Trophoblast cell (in vitro differentiated cells and primary cell): ENCODE data around the gene GDNF.

Experiments
- DNase-seq, 2 donors: peaks; one replicate each; pipeline ENCODE4 v3.0.0-alpha.2; 2016
- H2AFZ ChIP-seq: 2 replicates; pipeline ENCODE4 v1.6.1; 2013; ENCODE audit warnings: low read length, moderate library complexity, mild to moderate bottlenecking; ENCODE audit not compliant: insufficient read depth, poor library complexity
- H2AK5ac ChIP-seq: 2 replicates; pipeline ENCODE4 v1.6.1; 2013; ENCODE audit warnings: mild to moderate bottlenecking, low read length
- H2BK120ac ChIP-seq: 2 replicates; pipeline ENCODE4 v1.6.1; 2013; ENCODE audit warnings: low read length, mild to moderate bottlenecking, moderate library complexity; ENCODE audit not compliant: insufficient read depth, poor library complexity
- H2BK12ac ChIP-seq: 2 replicates; pipeline ENCODE4 v1.6.1; 2013; ENCODE audit warnings: mild to moderate bottlenecking, low read length, moderate library complexity
- H2BK5ac ChIP-seq: 2 replicates; pipeline ENCODE4 v1.6.1; 2013; ENCODE audit warnings: low read length, low read depth, moderate library complexity, mild to moderate bottlenecking; ENCODE audit not compliant: poor library complexity
- H3K14ac ChIP-seq: 2 replicates; pipeline ENCODE4 v1.6.1; 2013; ENCODE audit warnings: mild to moderate bottlenecking, low read length
- H3K18ac ChIP-seq: 2 replicates; pipeline ENCODE4 v1.6.1; 2013; ENCODE audit warnings: mild to moderate bottlenecking, low read length
- H3K23ac ChIP-seq: 2 replicates; pipeline ENCODE4 v1.6.1; 2013; ENCODE audit warnings: low read length
- H3K27ac ChIP-seq: 2 replicates; pipeline ENCODE4 v1.5.1; 2013; ENCODE audit warnings: low read depth, mild to moderate bottlenecking, inconsistent platforms, low read length, moderate library complexity
- H3K27me3 ChIP-seq: 2 replicates; pipeline ENCODE4 v1.6.1; 2013; ENCODE audit warnings: inconsistent platforms, mild to moderate bottlenecking, low read length, moderate library complexity; ENCODE audit not compliant: insufficient read depth
- H3K36me3 ChIP-seq, 2 experiments: 1 replicate in 1 of 2; 2 replicates in 1 of 2; pipeline ENCODE4 v1.6.1; 2013; ENCODE audit warnings: low read length in 2 of 2, mild to moderate bottlenecking in 2 of 2, moderate library complexity in 1 of 2; ENCODE audit not compliant: insufficient read depth in 2 of 2, control insufficient read depth in 1 of 2
- H3K4ac ChIP-seq: 2 replicates; pipeline ENCODE4 v1.6.1; 2013; ENCODE audit warnings: low read depth, mild to moderate bottlenecking, low read length, moderate library complexity
- H3K4me1 ChIP-seq, 2 experiments: 1 replicate in 1 of 2; 2 replicates in 1 of 2; pipeline ENCODE4 v1.6.1; 2013; ENCODE audit warnings: low read length in 2 of 2, mild to moderate bottlenecking in 2 of 2, moderate library complexity in 1 of 2; ENCODE audit not compliant: insufficient read depth in 2 of 2, control insufficient read depth in 1 of 2
- H3K4me2 ChIP-seq: 2 replicates; pipeline ENCODE4 v1.6.1; 2013; ENCODE audit warnings: inconsistent platforms, mild to moderate bottlenecking, low read length, moderate library complexity
- H3K4me3 ChIP-seq: 2 replicates; pipeline ENCODE4 v1.5.1; 2013; ENCODE audit warnings: mild to moderate bottlenecking, low read depth, low read length, inconsistent platforms
- H3K79me1 ChIP-seq: one replicate; pipeline ENCODE4 v1.6.1; 2013; ENCODE audit warnings: low read length
- H3K79me2 ChIP-seq: 2 replicates; pipeline ENCODE4 v1.6.1; 2013; ENCODE audit warnings: low read length, mild to moderate bottlenecking; ENCODE audit not compliant: control insufficient read depth, insufficient read depth, poor library complexity
- H3K9ac ChIP-seq: 2 replicates; pipeline ENCODE4 v1.6.1; 2013; ENCODE audit warnings: mild to moderate bottlenecking, low read length
- H3K9me3 ChIP-seq: 2 replicates; pipeline ENCODE4 v1.6.1; 2013; ENCODE audit warnings: low read depth, mild to moderate bottlenecking, control low read depth, inconsistent platforms, low read length; ENCODE audit not compliant: insufficient read depth
- H4K12ac ChIP-seq: 2 replicates; pipeline ENCODE4 v1.6.1; 2013; ENCODE audit warnings: low read depth, mild to moderate bottlenecking, low read length, moderate library complexity
- H4K8ac ChIP-seq: 2 replicates; pipeline ENCODE4 v1.6.1; 2013; ENCODE audit warnings: low read depth, mild to moderate bottlenecking, low read length, moderate library complexity
- H4K91ac ChIP-seq: one replicate; pipeline ENCODE4 v1.6.1; 2013; ENCODE audit warnings: low read depth, mild to moderate bottlenecking, low read length, moderate library complexity
- WGBS: extraction: QIAGEN DNeasy Blood & Tissue Kit; methylation state at CpG from one replicate; pipeline ENCODE4 v1.1.7; 2013; ENCODE audit warnings: missing lambda C conversion rate; ENCODE audit not compliant: insufficient read length, insufficient coverage; ENCODE audit errors: extremely low coverage; 5-methylcytosine and 5-hydroxymethylcytosine counted together

The GDNF gene

GRCh38 chr5:37776826-37777225 is 63.0 kb downstream of the GDNF start:
- peaks cover 12 to 16% of the 10 kb centered on the region in 2 experiments for H3K4me1 ChIP-seq
- H3K23ac ChIP-seq, result no peak overlapping the region
- H3K9ac ChIP-seq, result no peak overlapping the region
- H2AK5ac ChIP-seq, result peak overlapping the region; percentile 71
- H3K27ac ChIP-seq, result peak overlapping the region; percentile 54
- H2BK12ac ChIP-seq, result peak overlapping the region; percentile 82
- peak overlapping the region; percentile 55 for H4K12ac ChIP-seq
- peak overlapping the region; percentile 22 for H3K18ac ChIP-seq
- H4K8ac ChIP-seq, result peak overlapping the region; percentile 52
- no peak overlapping the region for H3K4me2 ChIP-seq
- H2BK5ac ChIP-seq, result peak overlapping the region; percentile 70
- H3K14ac ChIP-seq, result peak overlapping the region; percentile 65
- H2BK120ac ChIP-seq, result peak overlapping the region; percentile 91
- H3K27me3 ChIP-seq, result no peaks in the 10 kb centered on the region
- H3K9me3 ChIP-seq, result peaks cover 2% of the 10 kb centered on the region
- peak overlapping the region; percentile 3 for H2AFZ ChIP-seq
- no peak overlapping the region for H3K4me3 ChIP-seq
- peak overlapping the region; percentile 82 for H4K91ac ChIP-seq
- H3K79me1 ChIP-seq, result peaks cover 24% of the 10 kb centered on the region
- no peaks in the 10 kb centered on the region for H3K36me3 ChIP-seq
- peak overlapping the region; percentile 29 for H3K4ac ChIP-seq
- no CpG with 5 or more reads among the region's 7 CpGs for WGBS
- H3K79me2 ChIP-seq, result peaks cover 2% of the 10 kb centered on the region
- DNase-seq, result peak; percentile 38 to 42

- H2BK5ac ChIP-seq, result no peak overlapping the region
- no peak overlapping the region for H3K23ac ChIP-seq
- peak overlapping the region; percentile 42 for H4K91ac ChIP-seq
- no peak overlapping the region for H3K4me3 ChIP-seq
- H2BK12ac ChIP-seq, result no peak overlapping the region
- H4K12ac ChIP-seq, result no peak overlapping the region
- no peak overlapping the region for H2BK120ac ChIP-seq
- H3K27ac ChIP-seq, result no peak overlapping the region
- peaks cover 17 to 22% of the 10 kb centered on the region in 2 experiments for H3K4me1 ChIP-seq
- WGBS, result no CpG with 5 or more reads among the region's 9 CpGs
- H3K79me2 ChIP-seq, result peaks cover 4% of the 10 kb centered on the region
- no peak overlapping the region for H4K8ac ChIP-seq
- H3K9ac ChIP-seq, result no peak overlapping the region
- no peaks in the 10 kb centered on the region for H3K36me3 ChIP-seq
- peaks cover 2% of the 10 kb centered on the region for H3K9me3 ChIP-seq
- H3K14ac ChIP-seq, result no peak overlapping the region
- H2AFZ ChIP-seq, result no peak overlapping the region
- H3K18ac ChIP-seq, result no peak overlapping the region
- H3K4ac ChIP-seq, result no peak overlapping the region
- peaks cover 31% of the 10 kb centered on the region for H3K79me1 ChIP-seq
- H3K27me3 ChIP-seq, result no peaks in the 10 kb centered on the region
- no peak overlapping the region for H3K4me2 ChIP-seq
- peak; percentile 63 to 86 for DNase-seq
- no peak overlapping the region for H2AK5ac ChIP-seq
Measured at GRCh38 chr5:37774912-37775483, 64.8 kb downstream of the GDNF start.

- peaks cover 20 to 27% of the 10 kb centered on the region in 2 experiments for H3K4me1 ChIP-seq
- H2BK12ac ChIP-seq, result peak overlapping the region; percentile 92
Measured at GRCh38 chr5:37773809-37774208, 66.0 kb downstream of the GDNF start.

GRCh38 chr5:37772255-37772654 is 67.6 kb downstream of the GDNF start:
- peak overlapping the region; percentile 97 for H2BK120ac ChIP-seq
- H3K27ac ChIP-seq, result peak overlapping the region; percentile 98
- H3K4me2 ChIP-seq, result peak overlapping the region; percentile 27
- H3K27me3 ChIP-seq, result no peaks in the 10 kb centered on the region
- H3K79me2 ChIP-seq, result peaks cover 4% of the 10 kb centered on the region
- H3K79me1 ChIP-seq, result peaks cover 32% of the 10 kb centered on the region
- peak overlapping the region; percentile 17 for H4K8ac ChIP-seq
- H3K18ac ChIP-seq, result peak overlapping the region; percentile 84
- H2BK12ac ChIP-seq, result peak overlapping the region; percentile 67
- H2BK5ac ChIP-seq, result peak overlapping the region; percentile 93
- H3K4me3 ChIP-seq, result no peak overlapping the region
- peaks cover 18 to 24% of the 10 kb centered on the region in 2 experiments for H3K4me1 ChIP-seq
- DNase-seq, result no peak
- no peak overlapping the region for H3K9ac ChIP-seq
- no peak overlapping the region for H4K12ac ChIP-seq
- no peaks in the 10 kb centered on the region for H3K9me3 ChIP-seq
- H2AK5ac ChIP-seq, result peak overlapping the region; percentile 23
- no peak overlapping the region for H2AFZ ChIP-seq
- peak overlapping the region; percentile 79 for H3K14ac ChIP-seq
- no peaks in the 10 kb centered on the region for H3K36me3 ChIP-seq
- H4K91ac ChIP-seq, result peak overlapping the region; percentile 85
- no CpG with 5 or more reads among the region's 2 CpGs for WGBS
- H3K23ac ChIP-seq, result no peak overlapping the region
- peak overlapping the region; percentile 49 for H3K4ac ChIP-seq

More at GRCh38 chr5:37773809-37774208, 66.0 kb downstream of the GDNF start:
- no peak overlapping the region for H4K8ac ChIP-seq
- no peak overlapping the region for H3K27ac ChIP-seq
- peak overlapping the region; percentile 29 for H2BK120ac ChIP-seq
- no peak overlapping the region for H3K9ac ChIP-seq
- H3K18ac ChIP-seq, result no peak overlapping the region
- H3K4ac ChIP-seq, result no peak overlapping the region
- H2AFZ ChIP-seq, result no peak overlapping the region
- no CpG with 5 or more reads among the region's 1 CpG for whole genome bisulfite sequencing
- no peaks in the 10 kb centered on the region for H3K36me3 ChIP-seq
- peaks cover 2% of the 10 kb centered on the region for H3K9me3 ChIP-seq
- H2AK5ac ChIP-seq, result peak overlapping the region; percentile 84
- no peak overlapping the region for H3K4me3 ChIP-seq
- no peak overlapping the region for H3K14ac ChIP-seq
- H3K79me1 ChIP-seq, result peaks cover 34% of the 10 kb centered on the region
- H3K4me2 ChIP-seq, result no peak overlapping the region
- DNase-seq, result no peak
- H3K27me3 ChIP-seq, result no peaks in the 10 kb centered on the region
- H3K79me2 ChIP-seq, result peaks cover 4% of the 10 kb centered on the region
- H4K91ac ChIP-seq, result peak overlapping the region; percentile 45
- H2BK5ac ChIP-seq, result no peak overlapping the region
- H3K23ac ChIP-seq, result no peak overlapping the region
- no peak overlapping the region for H4K12ac ChIP-seq
